ENCODE measurements around the gene HIVEP3.
A peak's percentile ranks its signal among the peaks of the same experiment; 100 is the strongest.

Gene HIVEP3

DNA sequence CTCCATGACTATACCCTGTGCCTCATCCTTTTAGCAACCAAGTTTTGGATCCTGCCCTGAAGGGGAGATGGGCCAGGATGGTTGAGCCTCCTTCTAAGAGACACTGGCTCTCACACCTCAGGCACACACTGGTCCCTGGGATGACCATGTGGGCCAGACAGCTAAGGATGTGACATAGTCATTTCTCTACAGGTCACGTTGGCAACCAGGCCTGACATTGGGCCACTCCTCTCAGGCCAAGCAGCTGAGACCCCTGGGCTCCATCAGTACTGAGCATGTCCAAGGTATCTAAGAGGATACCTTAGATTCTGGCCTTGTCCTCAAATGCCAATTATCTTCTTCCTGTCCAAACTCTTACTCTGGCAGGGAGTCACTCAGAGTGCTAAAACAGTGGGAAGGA lies 238.7 kb downstream of the HIVEP3 start:
- TF ChIP-seq, protein P1, sequence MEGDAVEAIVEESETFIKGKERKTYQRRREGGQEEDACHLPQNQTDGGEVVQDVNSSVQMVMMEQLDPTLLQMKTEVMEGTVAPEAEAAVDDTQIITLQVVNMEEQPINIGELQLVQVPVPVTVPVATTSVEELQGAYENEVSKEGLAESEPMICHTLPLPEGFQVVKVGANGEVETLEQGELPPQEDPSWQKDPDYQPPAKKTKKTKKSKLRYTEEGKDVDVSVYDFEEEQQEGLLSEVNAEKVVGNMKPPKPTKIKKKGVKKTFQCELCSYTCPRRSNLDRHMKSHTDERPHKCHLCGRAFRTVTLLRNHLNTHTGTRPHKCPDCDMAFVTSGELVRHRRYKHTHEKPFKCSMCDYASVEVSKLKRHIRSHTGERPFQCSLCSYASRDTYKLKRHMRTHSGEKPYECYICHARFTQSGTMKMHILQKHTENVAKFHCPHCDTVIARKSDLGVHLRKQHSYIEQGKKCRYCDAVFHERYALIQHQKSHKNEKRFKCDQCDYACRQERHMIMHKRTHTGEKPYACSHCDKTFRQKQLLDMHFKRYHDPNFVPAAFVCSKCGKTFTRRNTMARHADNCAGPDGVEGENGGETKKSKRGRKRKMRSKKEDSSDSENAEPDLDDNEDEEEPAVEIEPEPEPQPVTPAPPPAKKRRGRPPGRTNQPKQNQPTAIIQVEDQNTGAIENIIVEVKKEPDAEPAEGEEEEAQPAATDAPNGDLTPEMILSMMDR (IDR thresholded peaks at IDR 0.05; ENCODE audit: low read depth, low read length, missing control alignments): no peak

DNA sequence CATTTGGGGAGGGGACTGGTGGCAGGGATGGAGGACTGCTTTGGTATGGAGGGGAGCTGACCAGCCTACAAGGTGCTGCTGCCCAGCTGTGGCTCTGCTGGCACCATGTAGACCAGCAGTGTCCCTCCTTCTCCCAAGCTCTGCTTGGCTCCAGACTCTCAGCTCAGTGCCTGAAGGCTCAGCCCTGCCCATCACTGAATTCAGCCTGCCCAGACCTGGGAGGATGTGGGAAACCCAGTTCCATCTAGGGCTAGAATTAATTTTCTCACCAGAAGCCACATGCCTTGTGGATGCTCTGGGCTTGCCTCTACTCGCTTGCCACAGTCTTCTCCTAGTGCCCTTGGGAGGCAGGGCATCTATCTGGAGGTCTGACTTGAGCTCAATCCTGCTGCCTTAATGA lies 239.2 kb downstream of the HIVEP3 start:
- no peak overlapping the region for H3K4me3 ChIP-seq (ENCODE audit: low read depth, low read length)
- DNase-seq (ENCODE audit: low read depth): no peak
- TF ChIP-seq, protein P1 (IDR thresholded peaks at IDR 0.05; ENCODE audit: low read depth, low read length, missing control alignments): no peak

More for the DNA sequence above, 238.7 kb downstream of the HIVEP3 start:
- H3K4me3 ChIP-seq (ENCODE audit: low read depth, low read length): no peak overlapping the region
- DNase-seq (ENCODE audit: low read depth): no peak

DNA sequence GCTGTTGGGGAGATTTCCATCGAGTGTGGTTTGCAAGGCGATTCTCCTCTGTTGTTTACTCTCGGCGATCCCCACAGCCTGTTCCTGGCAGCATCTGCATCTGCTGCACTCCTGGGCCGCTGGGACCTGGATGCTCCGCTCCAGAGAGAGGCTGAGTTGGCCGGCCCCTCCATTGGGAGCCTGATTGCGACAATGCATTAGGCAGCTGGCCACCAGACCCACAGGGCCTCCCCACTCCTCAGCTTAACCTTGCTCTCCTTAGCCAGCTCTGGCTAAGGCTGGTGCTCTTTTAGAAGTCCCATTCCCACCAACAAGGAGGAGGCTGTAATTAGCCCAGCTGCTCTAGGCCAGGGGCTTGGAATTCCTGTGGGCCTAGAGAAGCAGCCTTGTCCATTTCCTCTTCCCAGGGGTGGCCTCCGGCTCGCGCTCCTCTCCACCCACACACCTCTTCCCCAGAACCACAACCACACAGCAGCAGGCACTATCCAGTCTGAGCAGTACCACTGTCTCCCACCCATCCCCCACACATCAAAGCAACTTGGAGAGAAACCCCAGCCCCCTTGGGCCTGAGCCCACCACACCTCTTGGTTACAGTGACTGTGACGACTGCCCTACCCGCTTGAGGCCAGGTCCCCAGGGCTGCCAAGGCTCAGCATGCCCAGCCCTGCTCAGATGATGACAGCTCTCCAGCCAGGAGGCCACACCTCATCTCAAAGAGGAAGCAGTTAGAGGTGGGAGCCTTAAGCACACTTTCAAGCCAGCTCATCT lies 240.4 kb downstream of the HIVEP3 start:
- TF ChIP-seq, protein P1 (IDR thresholded peaks at IDR 0.05; ENCODE audit: low read depth, low read length, missing control alignments): no peak
- peak; percentile 33 for DNase-seq (ENCODE audit: low read depth)
- no peak overlapping the region for H3K4me3 ChIP-seq (ENCODE audit: low read depth, low read length)

- no peak overlapping the region for H3K4me3 ChIP-seq (ENCODE audit: low read depth, low read length)
- TF ChIP-seq, protein P1 (IDR thresholded peaks at IDR 0.05; ENCODE audit: low read depth, low read length, missing control alignments): no peak
- no peak for DNase-seq (ENCODE audit: low read depth)
Measured at GRCh38 chr1:41677620-41678019, 241.1 kb downstream of the HIVEP3 start.

DNA sequence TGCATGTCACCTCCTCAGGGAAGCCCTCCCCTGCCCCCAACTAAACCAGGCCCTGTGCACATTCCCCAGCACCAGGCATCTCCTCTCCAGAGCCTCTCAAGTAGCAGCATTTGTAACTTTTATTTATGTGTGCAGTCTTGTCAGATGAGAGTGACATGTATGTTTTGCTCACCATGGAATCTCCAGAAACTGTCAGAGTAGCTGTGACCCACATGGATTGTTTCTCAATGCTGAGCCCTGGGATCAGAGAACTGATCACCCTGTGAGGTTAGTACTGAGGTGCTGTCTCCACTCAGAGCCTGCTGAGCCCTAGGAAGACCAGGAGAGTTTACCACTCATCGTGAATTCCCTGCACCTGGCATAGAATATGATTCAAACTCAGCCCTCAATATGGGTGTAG lies 243.3 kb downstream of the HIVEP3 start:
- no peak overlapping the region for H3K4me3 ChIP-seq (ENCODE audit: low read depth, low read length)
- TF ChIP-seq, protein P1 (IDR thresholded peaks at IDR 0.05; ENCODE audit: low read depth, low read length, missing control alignments): no peak
- no peak for DNase-seq (ENCODE audit: low read depth)

GRCh38 chr1:41674522-41674921 lies 244.2 kb downstream of the HIVEP3 start:
- H3K4me3 ChIP-seq (ENCODE audit: low read depth, low read length): no peak overlapping the region
- no peak for DNase-seq (ENCODE audit: low read depth)
- TF ChIP-seq, protein P1 (IDR thresholded peaks at IDR 0.05; ENCODE audit: low read depth, low read length, missing control alignments): no peak

DNA sequence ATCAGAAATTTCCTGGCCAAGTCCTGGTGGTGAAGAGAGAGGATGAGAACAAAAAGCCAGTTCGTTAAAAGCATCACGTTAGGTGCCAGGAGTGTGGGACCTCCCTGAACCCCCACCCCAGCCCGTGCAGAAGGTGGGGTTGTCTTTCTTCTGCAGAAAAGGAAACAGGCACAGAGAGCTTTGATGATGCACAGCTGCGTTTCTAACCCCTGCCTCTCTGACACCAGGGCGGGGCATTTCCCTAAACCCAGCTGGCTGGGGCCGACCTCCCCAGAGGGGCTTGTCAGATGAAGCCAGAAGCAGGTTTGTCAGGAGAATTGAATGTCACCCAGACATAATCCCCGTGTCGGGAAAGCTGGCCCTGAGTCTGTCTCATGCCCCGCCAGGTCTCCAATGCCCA lies 244.9 kb downstream of the HIVEP3 start:
- TF ChIP-seq, protein P1 (IDR thresholded peaks at IDR 0.05; ENCODE audit: low read depth, low read length, missing control alignments): no peak
- DNase-seq (ENCODE audit: low read depth): no peak
- no peak overlapping the region for H3K4me3 ChIP-seq (ENCODE audit: low read depth, low read length)

Measured in GM12864 (cell line).